H7 (cell line): ENCODE data around the gene AGAP2. TPM values are rescaled to one million over a fixed set of nuclear protein-coding genes. Genes with fewer than 3 reads are reported as not detected.
"Not testable (repeated sequence)": the region's sequence is repeated elsewhere in the genome, so short reads cannot be mapped to it uniquely, and the experiment has no call there.

ENCODE experiments used
- DNase-seq: peaks from one replicate; pipeline ENCODE4 v3.0.0; 2012
- H3K27me3 ChIP-seq: 2 replicates; pipeline ENCODE4 v1.6.0; 2011; ENCODE audit warnings: mild to moderate bottlenecking, low read length; ENCODE audit not compliant: control insufficient read depth, insufficient read depth
- H3K36me3 ChIP-seq: replicated peaks from 2 replicates; pipeline ENCODE4 v1.5.1; 2011; ENCODE audit warnings: low read length; ENCODE audit not compliant: control insufficient read depth, insufficient read depth
- H3K4me3 ChIP-seq: 2 replicates; pipeline ENCODE4 v1.5.1; 2011; ENCODE audit warnings: low read depth, mild to moderate bottlenecking, control low read depth, low read length, moderate library complexity; ENCODE audit not compliant: insufficient read depth
- total RNA-seq: library from RNA; depleted of rRNA; stranded (reverse); fragments of >200 nt; shearing (Covaris generic); gene quantifications from 2 replicates; pipeline ENCODE4 v1.2.3, GENCODE V29; 2014

Gene AGAP2
- total RNA-seq, 1 experiment from 2014 or later, result 0.35 TPM

- Histone ChIP-seq H3K36me3 (no peaks in the 10 kb centered on the region), H3K27me3 (peaks cover 91% of the 10 kb centered on the region), H3K4me3 (no peak overlapping the region)
- peak; percentile 16 for DNase-seq
Observed at GRCh38 chr12:57729321-57729844, 9.2 kb downstream of the AGAP2 start.

- DNase-seq, result peak; percentile 88
- H3K27me3 ChIP-seq, result peaks cover 90% of the 10 kb centered on the region
- no peak overlapping the region for H3K4me3 ChIP-seq
- H3K36me3 ChIP-seq, result no peaks in the 10 kb centered on the region
Observed at GRCh38 chr12:57727758-57728395, 10.7 kb downstream of the AGAP2 start.

GRCh38 chr12:57726884-57727757 lies 11.4 kb downstream of the AGAP2 start:
- peak overlapping the region; percentile 59; the same call in 1 of the 2 replicates for H3K4me3 ChIP-seq
- peak; percentile 71 for DNase-seq
- H3K36me3 ChIP-seq, result no peaks in the 10 kb centered on the region
- peaks cover 82% of the 10 kb centered on the region for H3K27me3 ChIP-seq

GRCh38 chr12:57726151-57726883 lies 12.2 kb downstream of the AGAP2 start:
- Histone ChIP-seq H3K36me3 (no peaks in the 10 kb centered on the region), H3K27me3 (peaks cover 74% of the 10 kb centered on the region), H3K4me3 (peak overlapping the region; percentile 59)
- peak; percentile 97 for DNase-seq

- Histone ChIP-seq H3K27me3 (peaks cover 69% of the 10 kb centered on the region), H3K4me3 (peak overlapping the region; percentile 59; the same call in 1 of the 2 replicates), H3K36me3 (no peaks in the 10 kb centered on the region)
- peak; percentile 65 for DNase-seq
Observed at GRCh38 chr12:57725851-57726150, 12.7 kb downstream of the AGAP2 start.

- Histone ChIP-seq H3K36me3 (no peaks in the 10 kb centered on the region; the same call in 1 of the 2 replicates), H3K4me3 (peak overlapping the region; percentile 11; the same call in 1 of the 2 replicates), H3K27me3 (peaks cover 63% of the 10 kb centered on the region)
- DNase-seq, result no peak
Observed at GRCh38 chr12:57724936-57725740, 13.4 kb downstream of the AGAP2 start.

GRCh38 chr12:57724003-57724935 lies 14.3 kb downstream of the AGAP2 start:
- no peak overlapping the region for H3K4me3 ChIP-seq
- peaks cover 54% of the 10 kb centered on the region for H3K27me3 ChIP-seq
- no peaks in the 10 kb centered on the region; the same call in 1 of the 2 replicates for H3K36me3 ChIP-seq
- DNase-seq, result no peak

- Histone ChIP-seq H3K36me3 (no peaks in the 10 kb centered on the region; the same call in 1 of the 2 replicates), H3K4me3 (no peak overlapping the region), H3K27me3 (peaks cover 50% of the 10 kb centered on the region)
- DNase-seq, result no peak
Observed at GRCh38 chr12:57723630-57723962, 14.9 kb downstream of the AGAP2 start.

GRCh38 chr12:57722716-57723629 lies 15.6 kb downstream of the AGAP2 start:
- Histone ChIP-seq H3K36me3 (no peaks in the 10 kb centered on the region; the same call in 1 of the 2 replicates), H3K27me3 (peaks cover 44% of the 10 kb centered on the region), H3K4me3 (no peak overlapping the region)
- DNase-seq, result no peak

- not testable (repeated sequence) for DNase-seq, H3K4me3 ChIP-seq, H3K36me3 ChIP-seq
- H3K27me3 ChIP-seq, result peaks cover 34% of the 10 kb centered on the region
Observed at GRCh38 chr12:57721846-57722608, 16.5 kb downstream of the AGAP2 start.

GRCh38 chr12:57720606-57721595 lies 17.6 kb downstream of the AGAP2 start:
- H3K4me3 ChIP-seq, result no peak overlapping the region
- H3K36me3 ChIP-seq, result peaks cover 4% of the 10 kb centered on the region; the same call in 1 of the 2 replicates
- H3K27me3 ChIP-seq, result peaks cover 23% of the 10 kb centered on the region
- DNase-seq, result peak; percentile 30
